ENCODE results near the gene KIRREL3.

The KIRREL3 gene

GRCh38 chr11:126433244-126433846, 567.2 kb downstream of the KIRREL3 start:
- H3K27ac ChIP-seq: no peak overlapping the region
- no peak for TF ChIP-seq CTCF (conservative IDR thresholded peaks at IDR 0.05)

GRCh38 chr11:126432525-126432924, 568.0 kb downstream of the KIRREL3 start:
- no peak overlapping the region for H3K27ac ChIP-seq
- TF ChIP-seq CTCF (conservative IDR thresholded peaks at IDR 0.05): no peak

- no peak for TF ChIP-seq CTCF (conservative IDR thresholded peaks at IDR 0.05)
- H3K27ac ChIP-seq: no peak overlapping the region
Measured at GRCh38 chr11:126432065-126432461, 568.5 kb downstream of the KIRREL3 start.

GRCh38 chr11:126431401-126432064, 569.0 kb downstream of the KIRREL3 start:
- no peak overlapping the region for H3K27ac ChIP-seq
- TF ChIP-seq CTCF (conservative IDR thresholded peaks at IDR 0.05): no peak

GRCh38 chr11:126430581-126431335, 569.8 kb downstream of the KIRREL3 start:
- H3K27ac ChIP-seq: no peak overlapping the region
- no peak for TF ChIP-seq CTCF (conservative IDR thresholded peaks at IDR 0.05)

- H3K27ac ChIP-seq: no peak overlapping the region
- no peak for TF ChIP-seq CTCF (conservative IDR thresholded peaks at IDR 0.05)
Measured at GRCh38 chr11:126426820-126427749, 573.5 kb downstream of the KIRREL3 start.
